ENCODE results near the gene TPR.

TPR gene

GRCh38 chr1:186283374-186283773, 91.7 kb downstream of the TPR start:
- no peak for DNase-seq

GRCh38 chr1:186282466-186282865, 92.6 kb downstream of the TPR start:
- no peak for DNase-seq

- DNase-seq = no peak
Measured at GRCh38 chr1:186275822-186276221, 99.2 kb downstream of the TPR start.

- no peak for DNase-seq
Measured at GRCh38 chr1:186272486-186272885, 102.6 kb downstream of the TPR start.

GRCh38 chr1:186271032-186271431, 104.0 kb downstream of the TPR start:
- DNase-seq = no peak
